Stimulated activated CD4-positive, alpha-beta T cell treated with anti-CD3 and anti-CD28 coated beads, Interleukin-4, amount 100 ng/mL, for 24 hours (primary cell): Measurements from ENCODE around the gene MAPK9.
"Not testable (repeated sequence)": the region's sequence is repeated elsewhere in the genome, so short reads cannot be mapped to it uniquely, and the experiment has no call there.

Experiments
- DNase-seq: peaks from one replicate; pipeline ENCODE4 v3.0.0-alpha.2; 2020

The MAPK9 gene

GRCh38 chr5:180222056-180222455, 69.8 kb downstream of the MAPK9 start:
- DNase-seq: no peak

- no peak for DNase-seq
These were observed 74.1 kb downstream of the MAPK9 start for GRCh38 chr5:180217797-180218196.

- no peak for DNase-seq
These were observed 75.2 kb downstream of the MAPK9 start for GRCh38 chr5:180216646-180217171.

GRCh38 chr5:180215783-180216630, 75.9 kb downstream of the MAPK9 start:
- DNase-seq: no peak

GRCh38 chr5:180214870-180215770, 76.8 kb downstream of the MAPK9 start:
- DNase-seq: no peak

GRCh38 chr5:180213657-180214207, 78.2 kb downstream of the MAPK9 start:
- DNase-seq: no peak

GRCh38 chr5:180213256-180213600, 78.7 kb downstream of the MAPK9 start:
- DNase-seq: no peak

GRCh38 chr5:180212363-180213255, 79.3 kb downstream of the MAPK9 start:
- DNase-seq: no peak

GRCh38 chr5:180211761-180212035, 80.2 kb downstream of the MAPK9 start:
- no peak for DNase-seq

- DNase-seq: no peak
These were observed 80.7 kb downstream of the MAPK9 start for GRCh38 chr5:180210961-180211760.

- not testable (repeated sequence) for DNase-seq
These were observed 81.8 kb downstream of the MAPK9 start for GRCh38 chr5:180210077-180210476.

GRCh38 chr5:180209137-180209581, 82.7 kb downstream of the MAPK9 start, which contains the start of gene RASGEF1C:
Gene RASGEF1C, minus strand, starts transcription at chr5:180209211. Its CDS starts 71,159 bp downstream, at chr5:180138052.
- peak; percentile 61 for DNase-seq

GRCh38 chr5:180208435-180209081, 83.3 kb downstream of the MAPK9 start:
- no peak for DNase-seq

- DNase-seq: no peak
These were observed 83.8 kb downstream of the MAPK9 start for GRCh38 chr5:180208038-180208434.

- DNase-seq: no peak
These were observed 84.3 kb downstream of the MAPK9 start for GRCh38 chr5:180207593-180207992.

- no peak for DNase-seq
These were observed 84.9 kb downstream of the MAPK9 start for GRCh38 chr5:180206993-180207392.

- DNase-seq: no peak
These were observed 86.0 kb downstream of the MAPK9 start for GRCh38 chr5:180205916-180206315.

- DNase-seq: no peak
These were observed 87.5 kb downstream of the MAPK9 start for GRCh38 chr5:180204276-180204819.

- DNase-seq: no peak
These were observed 88.8 kb downstream of the MAPK9 start for GRCh38 chr5:180202939-180203573.
